ENCODE measurements around the gene RGL2. TPM values are rescaled to one million over a fixed set of nuclear protein-coding genes. Genes with fewer than 3 reads are reported as not detected.

Gene RGL2
- polyA plus RNA-seq, 3 donors: 14.9 to 145 (median 15.5) TPM

DNA sequence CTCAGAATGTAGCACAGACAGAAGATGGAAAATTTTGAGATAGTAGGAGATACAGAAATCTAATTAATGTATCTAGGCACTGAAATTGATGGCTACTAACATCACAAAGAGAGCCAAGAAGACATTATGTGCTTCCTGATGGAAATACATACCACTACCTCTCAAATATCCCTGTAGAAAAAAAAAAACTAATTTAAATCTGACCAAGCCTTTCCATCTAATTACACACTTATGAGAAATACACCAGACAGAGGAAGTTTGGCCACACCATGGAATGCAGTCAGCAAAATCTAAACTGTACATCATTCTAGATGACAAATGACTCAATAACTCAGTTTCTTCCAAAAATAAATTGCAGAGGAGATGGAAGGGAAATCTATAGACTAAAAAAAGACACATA lies 46.0 kb downstream of the RGL2 start:
- no peak overlapping the region for H3K27ac ChIP-seq (ENCODE audit: low read depth in 1 of 2, low read length in 2 of 2)
- H3K27ac Mint-ChIP-seq: no peak overlapping the region
- no peaks in the 10 kb centered on the region for H3K9me3 ChIP-seq (replicated peaks in 1 of 2; ENCODE audit: control insufficient read depth in 1 of 2, insufficient read depth in 1 of 2, low read length in 2 of 2)
- no peak overlapping the region for H3K9ac ChIP-seq (ENCODE audit: insufficient read depth, low read length, poor library complexity, severe bottlenecking)
- H3K36me3 Mint-ChIP-seq: peaks cover 23 to 36% of the 10 kb centered on the region in 2 donors
- intact Hi-C loops (cut with micrococcal nuclease): no loop called here
- H3K27me3 Mint-ChIP-seq (ENCODE audit: low read depth in 3 of 3): peaks cover under 1 to 3% (median 2%) of the 10 kb centered on the region in 3 donors
- H3K36me3 ChIP-seq (replicated peaks in 1 of 2; ENCODE audit: control insufficient read depth in 1 of 2, insufficient read depth in 2 of 2, low read length in 2 of 2): peaks cover 19 to 29% of the 10 kb centered on the region in 2 donors
- peaks cover 4% of the 10 kb centered on the region for H3K79me2 ChIP-seq (ENCODE audit: insufficient read depth, low read length)
- peaks cover 31% of the 10 kb centered on the region for H3K4me1 Mint-ChIP-seq
- no peak overlapping the region for H3K4me2 ChIP-seq (replicated peaks; ENCODE audit: extremely low read depth, low read length, poor library complexity, severe bottlenecking)
- TF ChIP-seq, protein P1, sequence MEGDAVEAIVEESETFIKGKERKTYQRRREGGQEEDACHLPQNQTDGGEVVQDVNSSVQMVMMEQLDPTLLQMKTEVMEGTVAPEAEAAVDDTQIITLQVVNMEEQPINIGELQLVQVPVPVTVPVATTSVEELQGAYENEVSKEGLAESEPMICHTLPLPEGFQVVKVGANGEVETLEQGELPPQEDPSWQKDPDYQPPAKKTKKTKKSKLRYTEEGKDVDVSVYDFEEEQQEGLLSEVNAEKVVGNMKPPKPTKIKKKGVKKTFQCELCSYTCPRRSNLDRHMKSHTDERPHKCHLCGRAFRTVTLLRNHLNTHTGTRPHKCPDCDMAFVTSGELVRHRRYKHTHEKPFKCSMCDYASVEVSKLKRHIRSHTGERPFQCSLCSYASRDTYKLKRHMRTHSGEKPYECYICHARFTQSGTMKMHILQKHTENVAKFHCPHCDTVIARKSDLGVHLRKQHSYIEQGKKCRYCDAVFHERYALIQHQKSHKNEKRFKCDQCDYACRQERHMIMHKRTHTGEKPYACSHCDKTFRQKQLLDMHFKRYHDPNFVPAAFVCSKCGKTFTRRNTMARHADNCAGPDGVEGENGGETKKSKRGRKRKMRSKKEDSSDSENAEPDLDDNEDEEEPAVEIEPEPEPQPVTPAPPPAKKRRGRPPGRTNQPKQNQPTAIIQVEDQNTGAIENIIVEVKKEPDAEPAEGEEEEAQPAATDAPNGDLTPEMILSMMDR (IDR thresholded peaks at IDR 0.05): no peak
- H2AFZ ChIP-seq (ENCODE audit: insufficient read depth, low read depth, low read length, poor library complexity, severe bottlenecking): no peak overlapping the region
- no peak for DNase-seq
- no peaks in the 10 kb centered on the region for H4K20me1 ChIP-seq (ENCODE audit: insufficient read depth, low read length)
- peaks cover 23 to 28% of the 10 kb centered on the region in 2 donors for H3K4me1 ChIP-seq (ENCODE audit: control insufficient read depth in 1 of 2, insufficient read depth in 2 of 2, low read length in 2 of 2)
- H3K9me3 Mint-ChIP-seq: no peaks in the 10 kb centered on the region
- no peaks in the 10 kb centered on the region for H3K27me3 ChIP-seq (ENCODE audit: control insufficient read depth in 2 of 2, insufficient read depth in 2 of 2, low read length in 2 of 2)
- H3K4me3 Mint-ChIP-seq: no peak overlapping the region
- H3K4me3 ChIP-seq (replicated peaks in 1 of 3; ENCODE audit: low read depth in 2 of 3, low read length in 3 of 3): no peak overlapping the region

DNA sequence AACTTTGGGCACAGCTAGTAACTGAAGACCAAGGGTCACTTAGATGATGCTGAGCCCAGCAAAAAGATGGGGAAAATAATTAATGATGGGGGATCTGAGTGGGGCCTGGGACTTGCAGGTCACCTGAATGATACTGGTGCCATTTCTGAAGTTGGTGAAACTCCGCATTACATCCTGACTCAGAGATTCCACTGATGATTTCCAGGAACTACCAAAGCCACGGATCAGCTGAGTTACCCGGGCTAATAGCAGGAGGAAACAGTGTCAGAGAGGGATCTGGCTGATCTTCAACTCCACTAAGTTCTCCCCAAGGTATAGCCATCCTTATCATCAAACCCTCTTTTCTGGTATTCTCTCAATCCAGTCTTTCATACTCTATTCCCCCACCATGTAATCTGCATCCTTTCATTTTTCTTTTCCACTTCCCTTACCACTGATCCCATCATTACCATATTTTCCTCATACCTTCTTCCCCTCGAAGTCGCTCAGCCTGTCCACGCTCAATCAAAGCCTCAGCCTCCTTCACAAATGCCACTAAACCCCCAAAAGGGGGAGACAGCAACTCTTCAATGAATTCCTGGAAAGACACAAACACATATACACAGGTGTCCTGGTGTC lies 47.2 kb downstream of the RGL2 start:
- Mint-ChIP-seq H3K4me1 (peaks cover 32% of the 10 kb centered on the region), H3K27me3 (ENCODE audit: low read depth in 3 of 3) (peaks cover 4 to 8% (median 6%) of the 10 kb centered on the region in 3 donors), H3K9me3 (no peaks in the 10 kb centered on the region), H3K36me3 (peaks cover 21 to 28% of the 10 kb centered on the region in 2 donors), H3K27ac (peak overlapping the region in 2 of 7 donors; percentile 45 to 47), H3K4me3 (peak overlapping the region in 1 of 2 donors; percentile 46)
- Histone ChIP-seq H3K79me2 (ENCODE audit: insufficient read depth, low read length) (peaks cover 4% of the 10 kb centered on the region), H3K4me1 (ENCODE audit: control insufficient read depth in 1 of 2, insufficient read depth in 2 of 2, low read length in 2 of 2) (peaks cover 24 to 29% of the 10 kb centered on the region in 2 donors), H3K9ac (ENCODE audit: insufficient read depth, low read length, poor library complexity, severe bottlenecking) (no peak overlapping the region), H3K9me3 (replicated peaks in 1 of 2; ENCODE audit: control insufficient read depth in 1 of 2, insufficient read depth in 1 of 2, low read length in 2 of 2) (no peaks in the 10 kb centered on the region), H3K27ac (ENCODE audit: low read depth in 1 of 2, low read length in 2 of 2) (no peak overlapping the region), H3K4me2 (replicated peaks; ENCODE audit: extremely low read depth, low read length, poor library complexity, severe bottlenecking) (no peak overlapping the region), H3K36me3 (replicated peaks in 1 of 2; ENCODE audit: control insufficient read depth in 1 of 2, insufficient read depth in 2 of 2, low read length in 2 of 2) (peaks cover 13 to 21% of the 10 kb centered on the region in 2 donors), H3K27me3 (ENCODE audit: control insufficient read depth in 2 of 2, insufficient read depth in 2 of 2, low read length in 2 of 2) (no peaks in the 10 kb centered on the region), H2AFZ (ENCODE audit: insufficient read depth, low read depth, low read length, poor library complexity, severe bottlenecking) (no peak overlapping the region), H3K4me3 (replicated peaks in 1 of 3; ENCODE audit: low read depth in 2 of 3, low read length in 3 of 3) (no peak overlapping the region), H4K20me1 (ENCODE audit: insufficient read depth, low read length) (no peaks in the 10 kb centered on the region)
- DNase-seq: no peak
- WGBS (ENCODE audit: insufficient coverage): 87% methylated on average over 6 of the region's 6 CpGs
- TF ChIP-seq, protein P1 (IDR thresholded peaks at IDR 0.05): no peak
- intact Hi-C loops (cut with micrococcal nuclease): no loop called here

Data from CD14-positive monocyte (primary cell).